ENCODE data around the gene TNNI3K. TPM values are rescaled to one million over a fixed set of nuclear protein-coding genes. Genes with fewer than 3 reads are reported as not detected.

The TNNI3K gene
- total RNA-seq, 1 donor from 2014 or later: not detected

DNA sequence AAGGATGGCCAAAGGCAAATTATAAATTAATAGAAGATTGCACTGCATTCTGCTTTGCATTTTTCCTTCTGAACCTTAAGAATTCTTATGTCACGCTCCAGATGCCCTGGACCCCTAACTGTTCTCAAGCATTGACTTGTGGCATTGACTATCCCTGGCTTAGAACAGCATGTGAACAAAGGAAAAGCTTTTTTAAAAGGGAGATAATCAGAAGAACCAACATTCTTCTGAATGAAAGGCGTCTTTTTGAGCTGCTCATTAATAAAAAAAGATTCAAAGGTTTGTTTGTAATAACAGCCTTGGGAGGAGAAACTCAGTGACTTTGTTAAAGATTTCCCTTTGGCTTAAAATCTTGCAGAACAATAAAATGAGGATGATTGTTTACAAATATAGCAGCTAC, 105.5 kb downstream of the TNNI3K start:
- no peak for DNase-seq
- no peaks in the 10 kb centered on the region for H3K36me3 Mint-ChIP-seq (ENCODE audit: unreplicated experiment)
- peaks cover 7% of the 10 kb centered on the region for H3K27me3 Mint-ChIP-seq (ENCODE audit: unreplicated experiment)
- H3K4me3 Mint-ChIP-seq (ENCODE audit: unreplicated experiment): no peak overlapping the region
- peak overlapping the region; percentile 78 for H3K27ac Mint-ChIP-seq (ENCODE audit: unreplicated experiment)
- TF ChIP-seq, protein P1, sequence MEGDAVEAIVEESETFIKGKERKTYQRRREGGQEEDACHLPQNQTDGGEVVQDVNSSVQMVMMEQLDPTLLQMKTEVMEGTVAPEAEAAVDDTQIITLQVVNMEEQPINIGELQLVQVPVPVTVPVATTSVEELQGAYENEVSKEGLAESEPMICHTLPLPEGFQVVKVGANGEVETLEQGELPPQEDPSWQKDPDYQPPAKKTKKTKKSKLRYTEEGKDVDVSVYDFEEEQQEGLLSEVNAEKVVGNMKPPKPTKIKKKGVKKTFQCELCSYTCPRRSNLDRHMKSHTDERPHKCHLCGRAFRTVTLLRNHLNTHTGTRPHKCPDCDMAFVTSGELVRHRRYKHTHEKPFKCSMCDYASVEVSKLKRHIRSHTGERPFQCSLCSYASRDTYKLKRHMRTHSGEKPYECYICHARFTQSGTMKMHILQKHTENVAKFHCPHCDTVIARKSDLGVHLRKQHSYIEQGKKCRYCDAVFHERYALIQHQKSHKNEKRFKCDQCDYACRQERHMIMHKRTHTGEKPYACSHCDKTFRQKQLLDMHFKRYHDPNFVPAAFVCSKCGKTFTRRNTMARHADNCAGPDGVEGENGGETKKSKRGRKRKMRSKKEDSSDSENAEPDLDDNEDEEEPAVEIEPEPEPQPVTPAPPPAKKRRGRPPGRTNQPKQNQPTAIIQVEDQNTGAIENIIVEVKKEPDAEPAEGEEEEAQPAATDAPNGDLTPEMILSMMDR (IDR thresholded peaks at IDR 0.05; ENCODE audit: partially characterized antibody, unreplicated experiment): no peak
- H3K4me1 Mint-ChIP-seq (ENCODE audit: low read depth, unreplicated experiment): peaks cover 42% of the 10 kb centered on the region
- peaks cover 11% of the 10 kb centered on the region for H3K9me3 Mint-ChIP-seq (ENCODE audit: unreplicated experiment)

DNA sequence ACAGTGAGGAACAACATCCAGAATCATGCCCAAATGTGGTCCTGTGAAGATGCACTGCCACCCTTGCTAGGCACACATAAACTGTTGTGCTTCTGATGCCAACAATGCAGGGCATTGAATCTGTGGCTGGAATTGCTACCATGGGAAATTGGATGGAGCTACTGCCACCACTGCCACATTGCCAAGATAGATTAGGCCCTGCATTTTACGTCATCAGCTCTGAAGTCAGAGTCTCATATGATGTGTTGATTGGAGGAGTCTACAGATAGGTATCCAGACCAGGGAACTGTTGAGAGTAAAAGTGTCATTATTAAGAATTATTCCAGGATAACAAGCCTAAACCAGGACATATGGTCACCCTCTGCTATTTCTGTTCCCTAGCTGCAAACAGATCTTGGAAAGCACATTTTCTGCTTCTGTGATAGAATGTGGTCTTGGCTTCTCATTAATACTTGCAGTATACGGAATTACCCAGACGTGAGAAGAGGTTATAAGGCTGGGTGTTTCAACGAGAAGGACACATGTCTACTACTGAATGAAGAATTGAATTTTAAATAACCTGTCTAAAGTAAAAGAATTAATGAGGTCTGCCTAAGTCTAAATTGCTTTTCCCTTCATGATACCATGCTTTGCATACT, 106.6 kb downstream of the TNNI3K start:
- TF ChIP-seq, protein P1 (IDR thresholded peaks at IDR 0.05; ENCODE audit: partially characterized antibody, unreplicated experiment): no peak
- Mint-ChIP-seq H3K27me3 (ENCODE audit: unreplicated experiment) (peaks cover 7% of the 10 kb centered on the region), H3K4me3 (ENCODE audit: unreplicated experiment) (no peak overlapping the region), H3K36me3 (ENCODE audit: unreplicated experiment) (no peaks in the 10 kb centered on the region), H3K9me3 (ENCODE audit: unreplicated experiment) (peaks cover 11% of the 10 kb centered on the region), H3K4me1 (ENCODE audit: low read depth, unreplicated experiment) (peaks cover 42% of the 10 kb centered on the region), H3K27ac (ENCODE audit: unreplicated experiment) (peak overlapping the region; percentile 95)
- no peak for DNase-seq

DNA sequence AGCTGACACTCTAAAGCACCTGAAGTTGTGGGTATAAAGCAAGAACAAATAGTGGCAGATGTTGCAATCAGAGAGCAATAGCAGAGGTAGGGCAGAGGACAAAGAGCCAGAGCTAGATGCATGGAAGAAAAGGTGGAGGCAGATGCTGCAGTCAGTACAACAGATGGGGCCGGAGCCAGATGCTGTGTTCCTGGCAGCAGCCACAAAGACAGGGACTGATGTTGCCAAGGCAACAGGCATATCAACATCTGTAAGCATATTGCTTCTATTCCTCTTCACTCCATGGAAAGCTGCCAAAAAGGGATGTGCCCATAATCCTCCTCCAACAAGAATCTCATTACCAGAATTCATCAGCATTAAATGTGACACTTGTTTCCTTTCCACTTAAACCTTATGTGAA, 108.0 kb downstream of the TNNI3K start:
- Mint-ChIP-seq H3K4me3 (ENCODE audit: unreplicated experiment) (peak overlapping the region; percentile 9), H3K9me3 (ENCODE audit: unreplicated experiment) (peaks cover 11% of the 10 kb centered on the region), H3K36me3 (ENCODE audit: unreplicated experiment) (no peaks in the 10 kb centered on the region), H3K27me3 (ENCODE audit: unreplicated experiment) (peaks cover 7% of the 10 kb centered on the region), H3K4me1 (ENCODE audit: low read depth, unreplicated experiment) (peaks cover 42% of the 10 kb centered on the region), H3K27ac (ENCODE audit: unreplicated experiment) (peak overlapping the region; percentile 95)
- DNase-seq: peak; percentile 87
- TF ChIP-seq, protein P1 (IDR thresholded peaks at IDR 0.05; ENCODE audit: partially characterized antibody, unreplicated experiment): no peak

DNA sequence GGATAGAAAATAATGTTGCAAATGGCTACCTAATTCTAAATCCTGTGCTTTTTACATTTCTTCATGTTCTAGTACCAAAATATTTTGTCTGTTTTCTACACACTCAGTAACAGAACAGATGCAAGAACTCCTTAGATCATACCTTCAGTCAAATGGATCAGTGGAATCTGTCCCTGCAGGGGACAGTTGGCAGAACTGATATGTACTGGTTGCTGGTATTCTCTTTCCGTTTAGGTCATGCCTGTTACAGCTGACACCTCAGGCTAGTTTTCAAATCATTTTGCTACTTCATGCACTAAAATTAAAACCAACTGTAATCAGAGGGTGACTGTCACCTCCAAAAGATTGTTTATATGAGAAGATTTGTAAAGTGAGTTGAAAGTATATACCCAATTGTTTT, 109.2 kb downstream of the TNNI3K start:
- Mint-ChIP-seq H3K27me3 (ENCODE audit: unreplicated experiment) (peaks cover 7% of the 10 kb centered on the region), H3K36me3 (ENCODE audit: unreplicated experiment) (no peaks in the 10 kb centered on the region), H3K9me3 (ENCODE audit: unreplicated experiment) (peaks cover 11% of the 10 kb centered on the region), H3K4me3 (ENCODE audit: unreplicated experiment) (no peak overlapping the region), H3K27ac (ENCODE audit: unreplicated experiment) (peak overlapping the region; percentile 95), H3K4me1 (ENCODE audit: low read depth, unreplicated experiment) (peaks cover 33% of the 10 kb centered on the region)
- TF ChIP-seq, protein P1 (IDR thresholded peaks at IDR 0.05; ENCODE audit: partially characterized antibody, unreplicated experiment): no peak
- DNase-seq: no peak

DNA sequence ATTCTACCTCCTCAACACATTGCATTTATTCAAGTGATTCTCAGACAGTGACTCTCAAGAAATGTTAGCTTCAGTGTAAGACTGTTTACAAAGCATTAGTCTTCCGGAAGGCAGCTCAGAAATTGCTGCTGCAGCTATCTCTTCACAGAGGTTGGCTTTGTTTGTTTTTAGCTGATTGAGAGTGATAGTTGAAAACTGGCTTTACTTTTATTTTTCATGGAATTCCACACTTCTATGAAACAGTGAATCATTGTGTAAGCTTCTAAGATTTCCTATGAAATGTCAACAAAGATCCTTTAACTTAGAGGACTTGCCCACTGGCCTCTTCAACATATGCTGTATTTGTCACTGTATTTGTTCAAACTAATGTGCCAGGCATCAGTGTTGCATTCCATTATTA, 121.3 kb downstream of the TNNI3K start:
- TF ChIP-seq, protein P1 (IDR thresholded peaks at IDR 0.05; ENCODE audit: partially characterized antibody, unreplicated experiment): no peak
- H3K27ac Mint-ChIP-seq (ENCODE audit: unreplicated experiment): no peak overlapping the region
- peaks cover 9% of the 10 kb centered on the region for H3K36me3 Mint-ChIP-seq (ENCODE audit: unreplicated experiment)
- H3K4me3 Mint-ChIP-seq (ENCODE audit: unreplicated experiment): no peak overlapping the region
- no peak for DNase-seq
- H3K9me3 Mint-ChIP-seq (ENCODE audit: unreplicated experiment): peaks cover 3% of the 10 kb centered on the region
- peaks cover 3% of the 10 kb centered on the region for H3K27me3 Mint-ChIP-seq (ENCODE audit: unreplicated experiment)
- H3K4me1 Mint-ChIP-seq (ENCODE audit: low read depth, unreplicated experiment): no peaks in the 10 kb centered on the region
